GM10248 (cell line): Measurements from ENCODE around the gene IGFL2.
"Not testable (repeated sequence)": the region's sequence is repeated elsewhere in the genome, so short reads cannot be mapped to it uniquely, and the experiment has no call there.

ENCODE experiments used
- CTCF ChIA-PET: fragments of 300-600 bp; sonication (Branson Sonifier 250); formaldehyde crosslinking; extraction: SDS; loops from one replicate; lab custom pipeline; 2021; ENCODE audit warnings: antibody characterized with exemption; lab: Yijun Ruan, JAX
- POLR2A ChIA-PET: fragments of 350-650 bp; sonication (Branson Sonifier 250); formaldehyde crosslinking; extraction: SDS; loops from one replicate; lab custom pipeline; 2020; ENCODE audit warnings: antibody characterized with exemption; lab: Yijun Ruan, JAX
- DNase-seq: peaks from one replicate; pipeline ENCODE4 v3.0.0; 2012; ENCODE audit errors: extremely low spot score
- CTCF ChIP-seq: IDR thresholded peaks from 2 replicates; pipeline ENCODE4 v1.5.1; 2012; ENCODE audit warnings: mild to moderate bottlenecking, low read depth; ENCODE audit errors: extremely low read depth, missing control alignments, control extremely low read depth

The IGFL2 gene

GRCh38 chr19:46147791-46148288 lies at the start of gene IGFL2:
Gene IGFL2, plus strand, starts transcription at chr19:46148238. Its CDS starts 41 bp downstream, at chr19:46148279.
- TF ChIP-seq CTCF, result no peak
- CTCF ChIA-PET, result no interaction called here
- DNase-seq, result no peak
- POLR2A ChIA-PET, result no interaction called here

- POLR2A ChIA-PET, result no interaction called here
- no peak for TF ChIP-seq CTCF
- no peak for DNase-seq
- CTCF ChIA-PET, result no interaction called here
Observed at GRCh38 chr19:46100344-46100743, 47.7 kb upstream of the IGFL2 start.

GRCh38 chr19:46101293-46101692 lies 46.7 kb upstream of the IGFL2 start:
- TF ChIP-seq CTCF, result no peak
- ChIA-PET POLR2A (no interaction called here), CTCF (no interaction called here)
- no peak for DNase-seq

- CTCF ChIA-PET, POLR2A ChIA-PET, DNase-seq: not testable (repeated sequence)
Observed at GRCh38 chr19:46102333-46102732, 45.7 kb upstream of the IGFL2 start.

DNA sequence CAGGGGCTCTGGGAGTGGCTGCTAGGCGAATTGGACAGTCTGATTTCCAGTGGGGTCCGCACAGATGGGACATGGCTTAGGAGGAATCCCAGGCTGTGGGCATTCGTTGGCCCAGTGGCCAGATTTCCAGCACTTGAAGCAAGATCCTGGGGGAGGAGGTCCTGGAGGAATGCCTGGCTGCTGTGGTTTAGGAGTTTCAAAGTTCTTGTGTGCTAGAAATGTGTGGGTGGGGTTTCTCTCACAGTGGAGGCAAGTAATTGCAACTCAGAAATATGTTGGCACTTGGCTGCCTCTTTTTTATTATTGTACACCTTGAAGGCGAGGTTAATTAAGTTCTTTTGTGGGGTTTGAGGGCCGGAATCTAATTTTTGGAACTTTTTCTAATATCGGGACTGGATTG lies 40.7 kb upstream of the IGFL2 start:
- POLR2A ChIA-PET, result no interaction called here
- CTCF ChIA-PET, result no interaction called here
- no peak for TF ChIP-seq CTCF
- no peak for DNase-seq

GRCh38 chr19:46109876-46110275 lies 38.2 kb upstream of the IGFL2 start:
- ChIA-PET CTCF (no interaction called here), POLR2A (no interaction called here)
- TF ChIP-seq CTCF, result no peak
- no peak for DNase-seq

DNA sequence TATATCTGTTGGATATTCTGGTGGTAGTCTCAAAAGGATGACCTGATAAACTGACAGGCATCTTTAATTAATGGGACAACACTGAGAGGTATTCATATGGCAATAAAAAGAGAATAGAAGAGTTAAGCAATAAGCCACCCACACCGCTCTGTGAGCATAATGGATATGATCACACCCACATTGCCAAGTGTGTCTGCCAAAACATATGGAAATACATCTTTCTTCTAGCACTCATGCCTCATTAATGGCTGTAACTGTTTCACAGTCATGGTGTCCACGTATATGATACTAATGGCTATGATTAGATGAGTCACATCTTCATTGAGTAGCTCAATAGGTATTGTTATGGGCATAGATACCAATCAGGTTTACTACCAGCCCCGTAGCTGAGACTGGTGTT lies 36.7 kb upstream of the IGFL2 start:
- TF ChIP-seq CTCF, result no peak
- POLR2A ChIA-PET, result interaction anchor here (0.8 kb wide), 1 partner anchor 14 kb away, joined by 3 read pairs; no protein-coding TSS in a partner anchor
- DNase-seq, result no peak
- CTCF ChIA-PET, result no interaction called here
